Hepatocyte (in vitro differentiated cells): Measurements from ENCODE around the gene WDR35.

Experiments used
- EZH2 ChIP-seq: fragments of 200-600 bp; sonication (generic); IDR thresholded peaks from 2 replicates; pipeline ENCODE4 v1.6.1; 2016; ENCODE audit warnings: antibody characterized with exemption, mild to moderate bottlenecking, borderline replicate concordance
- EZH2phosphoT487 ChIP-seq: fragments of 200-600 bp; sonication (generic); IDR thresholded peaks from one replicate; pipeline ENCODE4 v1.6.1; 2018; ENCODE audit warnings: antibody characterized with exemption, mild to moderate bottlenecking, low read depth, moderate library complexity; ENCODE audit not compliant: unreplicated experiment, severe bottlenecking
- TF ChIP-seq, protein P1 (sequence below): fragments of 200-600 bp; sonication (generic); IDR thresholded peaks from 2 replicates; pipeline ENCODE4 v1.5.1; 2016; ENCODE audit warnings: antibody characterized with exemption, mild to moderate bottlenecking; ENCODE audit not compliant: poor library complexity

DNA sequence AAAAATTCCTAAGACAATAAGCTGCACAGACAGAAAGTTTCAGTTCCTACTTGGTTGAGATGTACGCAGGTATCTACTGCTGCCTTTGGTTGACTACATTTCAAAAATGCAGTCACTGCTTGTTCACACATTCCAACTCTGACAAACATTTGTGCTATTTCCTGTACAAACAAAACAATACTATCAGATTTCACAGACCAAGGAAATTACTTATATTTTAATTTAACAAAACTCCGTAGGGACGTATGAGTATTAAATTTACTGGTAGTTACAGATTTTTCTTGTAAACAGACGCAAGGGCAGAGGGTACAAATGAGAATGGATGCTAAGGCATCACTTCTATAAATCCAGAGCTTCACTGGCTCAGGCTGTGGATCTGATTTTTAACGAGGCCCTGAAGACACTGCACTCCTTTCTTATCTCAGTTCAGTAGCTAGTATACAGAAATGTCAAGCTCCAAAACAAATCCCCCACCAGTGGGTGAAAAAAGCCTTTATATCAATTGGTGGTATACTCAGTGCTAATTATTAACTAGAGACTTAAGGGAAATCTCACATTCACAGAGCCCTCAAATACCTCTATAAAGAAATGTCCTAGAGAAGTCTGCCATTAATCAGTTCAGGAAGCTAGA, 56.4 kb downstream of the WDR35 start:
- TF ChIP-seq, protein P1, sequence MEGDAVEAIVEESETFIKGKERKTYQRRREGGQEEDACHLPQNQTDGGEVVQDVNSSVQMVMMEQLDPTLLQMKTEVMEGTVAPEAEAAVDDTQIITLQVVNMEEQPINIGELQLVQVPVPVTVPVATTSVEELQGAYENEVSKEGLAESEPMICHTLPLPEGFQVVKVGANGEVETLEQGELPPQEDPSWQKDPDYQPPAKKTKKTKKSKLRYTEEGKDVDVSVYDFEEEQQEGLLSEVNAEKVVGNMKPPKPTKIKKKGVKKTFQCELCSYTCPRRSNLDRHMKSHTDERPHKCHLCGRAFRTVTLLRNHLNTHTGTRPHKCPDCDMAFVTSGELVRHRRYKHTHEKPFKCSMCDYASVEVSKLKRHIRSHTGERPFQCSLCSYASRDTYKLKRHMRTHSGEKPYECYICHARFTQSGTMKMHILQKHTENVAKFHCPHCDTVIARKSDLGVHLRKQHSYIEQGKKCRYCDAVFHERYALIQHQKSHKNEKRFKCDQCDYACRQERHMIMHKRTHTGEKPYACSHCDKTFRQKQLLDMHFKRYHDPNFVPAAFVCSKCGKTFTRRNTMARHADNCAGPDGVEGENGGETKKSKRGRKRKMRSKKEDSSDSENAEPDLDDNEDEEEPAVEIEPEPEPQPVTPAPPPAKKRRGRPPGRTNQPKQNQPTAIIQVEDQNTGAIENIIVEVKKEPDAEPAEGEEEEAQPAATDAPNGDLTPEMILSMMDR, result no peak
- TF ChIP-seq EZH2 (no peak), EZH2phosphoT487 (no peak)
